K562 (cell line): ENCODE results near the gene RESF1. TPM values are rescaled to one million over a fixed set of nuclear protein-coding genes. Genes with fewer than 3 reads are reported as not detected.

Experiments used
- BHLHE40 ChIP-seq: IDR thresholded peaks from 2 replicates; pipeline ENCODE4 v1.6.1; 2011; ENCODE audit warnings: low read length, improper control_type of control experiment
- CREB1 ChIP-seq, 2 experiments: sonication (generic) in 1 of 2; formaldehyde crosslinking in 1 of 2; IDR thresholded peaks; 2 replicates each; pipeline versions ENCODE4 v1.6.1 to v1.8.0; 2012 to 2022; ENCODE audit warnings: inconsistent platforms in 1 of 2, mild to moderate bottlenecking in 1 of 2, missing genetic modification reagents in 1 of 2, moderate library complexity in 1 of 2
- DEAF1 ChIP-seq: fragments of 450-650 bp; formaldehyde crosslinking; IDR thresholded peaks from 2 replicates; pipeline ENCODE4 v1.4.0; 2020; ENCODE audit warnings: mild to moderate bottlenecking, moderate library complexity
- HSF4 ChIP-seq: fragments of 250-450 bp; sonication (Bioruptor Pico); IDR thresholded peaks from 2 replicates; pipeline ENCODE4 v2.1.2; 2022; ENCODE audit warnings: mild to moderate bottlenecking, moderate library complexity, borderline replicate concordance
- MECOM ChIP-seq: fragments of 250-450 bp; sonication (Bioruptor Pico); IDR thresholded peaks from 2 replicates; pipeline ENCODE4 v1.8.0; 2022; ENCODE audit warnings: inconsistent platforms
- NONO ChIP-seq, 2 experiments: fragments of 200-400 bp in 1 of 2; fragments of 450-650 bp in 1 of 2; formaldehyde crosslinking in 1 of 2; IDR thresholded peaks; 2 replicates each; pipeline ENCODE4 v1.6.1; 2017; ENCODE audit warnings: low read depth in 2 of 2, mild to moderate bottlenecking in 2 of 2, moderate library complexity in 2 of 2, low read length in 1 of 2
- NRF1 ChIP-seq, 2 experiments: fragments of 450-650 bp; IDR thresholded peaks in 1 of 2; conservative IDR thresholded peaks in 1 of 2; 2 replicates each; pipeline ENCODE4 v1.6.1; 2014; ENCODE audit warnings: mild to moderate bottlenecking in 2 of 2
- PTTG1 ChIP-seq: fragments of 450-650 bp; IDR thresholded peaks from 2 replicates; pipeline ENCODE4 v1.6.1; 2016; ENCODE audit warnings: low read depth, mild to moderate bottlenecking, missing genetic modification characterization, missing compliant biosample characterization
- ZBTB33 ChIP-seq: sonication (generic); formaldehyde crosslinking; IDR thresholded peaks from 2 replicates; pipeline ENCODE4 v1.8.1; 2023; ENCODE audit warnings: mild to moderate bottlenecking, missing genetic modification reagents
- ZFX ChIP-seq: sonication (generic); formaldehyde crosslinking; IDR thresholded peaks from 2 replicates; pipeline ENCODE4 v1.8.0; 2022; ENCODE audit warnings: mild to moderate bottlenecking, missing genetic modification reagents, moderate library complexity
- ZNF121 ChIP-seq: sonication (generic); formaldehyde crosslinking; conservative IDR thresholded peaks from 2 replicates; pipeline ENCODE4 v1.8.0; 2022; ENCODE audit warnings: missing genetic modification reagents
- ZNF408 ChIP-seq: fragments of 250-450 bp; sonication (Bioruptor Pico); IDR thresholded peaks from 2 replicates; pipeline ENCODE4 v1.4.0; 2020; ENCODE audit warnings: low read depth, mild to moderate bottlenecking, moderate library complexity
- ZNF561 ChIP-seq: fragments of 450-650 bp; formaldehyde crosslinking; conservative IDR thresholded peaks from 2 replicates; pipeline ENCODE4 v1.4.0; 2020; ENCODE audit warnings: mild to moderate bottlenecking, moderate library complexity
- polyA plus RNA-seq, 8 experiments: library from polyadenylated mRNA; depleted of rRNA in 4 of 8; stranded (reverse) in 5 of 8; unstranded in 3 of 8; fragments of >200 nt; fragmentation: Nextera tagmentation in 2 of 8; fragmentation: Illumina TruSeq in 1 of 8; extraction: Ambion mirVana in 2 of 8; extraction: Trizol in 1 of 8; gene quantifications; 2 replicates each; pipeline versions ENCODE4 v1.2.1 to v1.2.3, GENCODE V29; 2011 to 2014; ENCODE audit warnings: inconsistent platforms in 1 of 8, missing spikeins in 1 of 8
- total RNA-seq, 7 experiments: library from RNA; depleted of rRNA in 6 of 7; stranded (reverse); fragments of >200 nt in 6 of 7; fragmentation: Illumina TruSeq in 2 of 7; extraction: Trizol in 2 of 7; gene quantifications; 2 replicates each; pipeline versions ENCODE4 v1.2.1 to v1.2.3, GENCODE V29; 2011 to 2021; ENCODE audit warnings: low replicate concordance in 1 of 7
- TF ChIP-seq, protein P1 (sequence below): fragments of 250-450 bp; sonication (Bioruptor Pico); IDR thresholded peaks from 2 replicates; pipeline ENCODE4 v1.8.0; 2021; ENCODE audit warnings: borderline replicate concordance, mild to moderate bottlenecking, moderate library complexity; ENCODE audit not compliant: poor library complexity, severe bottlenecking
- TF ChIP-seq, protein P2 (sequence below): fragments of 150-350 bp; IDR thresholded peaks from 2 replicates; pipeline ENCODE4 v1.6.1; 2014; ENCODE audit warnings: low read depth, mild to moderate bottlenecking, low read length, borderline replicate concordance

Gene RESF1
- total and polyA plus RNA-seq, 9 of the 15 experiments (the other 6 are each of a cell fraction or from before 2014, with no cell fraction given): 21.5 to 121 (median 53.6) TPM

GRCh38 chr12:32005496-32006125 lies 46.4 kb downstream of the RESF1 start (continued):
- peak; percentile 66; the same call in 1 of the 2 replicates for TF ChIP-seq ZBTB33 (CRISPR knock-in tag)
- peak; percentile 39 to 56; a peak in 2 of 4 replicates for TF ChIP-seq NRF1 (conservative IDR thresholded peaks at IDR 0.05 in 1 of 2, IDR thresholded peaks at IDR 0.05 in 1 of 2)
- no peak for TF ChIP-seq ZNF561 (CRISPR knock-in tag)
- no peak; the same call in 1 of the 2 replicates for TF ChIP-seq DEAF1 (CRISPR knock-in tag)
- no peak for TF ChIP-seq ZNF408 (CRISPR knock-in tag)
- no peak for TF ChIP-seq ZNF121
- TF ChIP-seq CREB1 (IDR thresholded peaks at IDR 0.05): peak; percentile 81
- peak; percentile 39; the same call in 1 of the 2 replicates for TF ChIP-seq CREB1 (CRISPR knock-in tag; IDR thresholded peaks at IDR 0.05)
- TF ChIP-seq, protein P1, sequence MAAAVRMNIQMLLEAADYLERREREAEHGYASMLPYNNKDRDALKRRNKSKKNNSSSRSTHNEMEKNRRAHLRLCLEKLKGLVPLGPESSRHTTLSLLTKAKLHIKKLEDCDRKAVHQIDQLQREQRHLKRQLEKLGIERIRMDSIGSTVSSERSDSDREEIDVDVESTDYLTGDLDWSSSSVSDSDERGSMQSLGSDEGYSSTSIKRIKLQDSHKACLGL (CRISPR knock-in tag): no peak
- no peak for TF ChIP-seq PTTG1 (tag)
- peak; percentile 55; the same call in 1 of the 2 replicates for TF ChIP-seq HSF4 (CRISPR knock-in tag)
- TF ChIP-seq BHLHE40: peak; percentile 99
- peak in 1 of 2 experiments; percentile 94; a peak in 2 of 4 replicates for TF ChIP-seq NONO (IDR thresholded peaks at IDR 0.05; ENCODE audit: low read depth in 2 of 2, low read length in 1 of 2)
- TF ChIP-seq MECOM (CRISPR knock-in tag): peak; percentile 93
- TF ChIP-seq ZFX (CRISPR knock-in tag): peak; percentile 84
- TF ChIP-seq, protein P2, sequence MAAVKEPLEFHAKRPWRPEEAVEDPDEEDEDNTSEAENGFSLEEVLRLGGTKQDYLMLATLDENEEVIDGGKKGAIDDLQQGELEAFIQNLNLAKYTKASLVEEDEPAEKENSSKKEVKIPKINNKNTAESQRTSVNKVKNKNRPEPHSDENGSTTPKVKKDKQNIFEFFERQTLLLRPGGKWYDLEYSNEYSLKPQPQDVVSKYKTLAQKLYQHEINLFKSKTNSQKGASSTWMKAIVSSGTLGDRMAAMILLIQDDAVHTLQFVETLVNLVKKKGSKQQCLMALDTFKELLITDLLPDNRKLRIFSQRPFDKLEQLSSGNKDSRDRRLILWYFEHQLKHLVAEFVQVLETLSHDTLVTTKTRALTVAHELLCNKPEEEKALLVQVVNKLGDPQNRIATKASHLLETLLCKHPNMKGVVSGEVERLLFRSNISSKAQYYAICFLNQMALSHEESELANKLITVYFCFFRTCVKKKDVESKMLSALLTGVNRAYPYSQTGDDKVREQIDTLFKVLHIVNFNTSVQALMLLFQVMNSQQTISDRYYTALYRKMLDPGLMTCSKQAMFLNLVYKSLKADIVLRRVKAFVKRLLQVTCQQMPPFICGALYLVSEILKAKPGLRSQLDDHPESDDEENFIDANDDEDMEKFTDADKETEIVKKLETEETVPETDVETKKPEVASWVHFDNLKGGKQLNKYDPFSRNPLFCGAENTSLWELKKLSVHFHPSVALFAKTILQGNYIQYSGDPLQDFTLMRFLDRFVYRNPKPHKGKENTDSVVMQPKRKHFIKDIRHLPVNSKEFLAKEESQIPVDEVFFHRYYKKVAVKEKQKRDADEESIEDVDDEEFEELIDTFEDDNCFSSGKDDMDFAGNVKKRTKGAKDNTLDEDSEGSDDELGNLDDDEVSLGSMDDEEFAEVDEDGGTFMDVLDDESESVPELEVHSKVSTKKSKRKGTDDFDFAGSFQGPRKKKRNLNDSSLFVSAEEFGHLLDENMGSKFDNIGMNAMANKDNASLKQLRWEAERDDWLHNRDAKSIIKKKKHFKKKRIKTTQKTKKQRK: no peak
